ENCODE results near the gene PREX1.

PREX1 gene

DNA sequence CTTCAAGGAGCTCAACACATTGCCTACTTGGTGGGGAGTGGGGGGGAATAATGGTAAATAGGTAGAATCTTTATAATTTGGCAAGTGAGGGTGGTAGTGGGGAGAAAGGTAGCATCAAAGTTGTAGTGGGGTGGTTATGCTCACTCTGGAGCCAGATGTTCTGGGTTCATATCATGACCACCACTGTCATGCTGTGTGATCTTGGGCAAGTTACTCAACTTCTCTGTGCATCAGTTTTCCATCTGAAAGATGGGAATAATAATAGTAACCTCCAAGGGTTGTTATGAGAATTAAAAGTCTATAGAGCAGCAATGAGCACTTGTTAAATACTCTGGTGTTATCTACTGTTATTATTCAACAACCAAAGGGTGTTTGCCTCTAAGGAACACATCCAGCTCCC lies 22.0 kb upstream of the PREX1 start:
- TF ChIP-seq POLR2A (IDR thresholded peaks at IDR 0.05; ENCODE audit: extremely low read depth, insufficient read length): no peak
- TF ChIP-seq MYC (IDR thresholded peaks at IDR 0.05; ENCODE audit: low read depth, low read length): no peak
- TF ChIP-seq, protein P1, sequence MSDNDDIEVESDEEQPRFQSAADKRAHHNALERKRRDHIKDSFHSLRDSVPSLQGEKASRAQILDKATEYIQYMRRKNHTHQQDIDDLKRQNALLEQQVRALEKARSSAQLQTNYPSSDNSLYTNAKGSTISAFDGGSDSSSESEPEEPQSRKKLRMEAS (IDR thresholded peaks at IDR 0.05; ENCODE audit: low read depth, low read length): no peak
- TF ChIP-seq, protein P2, sequence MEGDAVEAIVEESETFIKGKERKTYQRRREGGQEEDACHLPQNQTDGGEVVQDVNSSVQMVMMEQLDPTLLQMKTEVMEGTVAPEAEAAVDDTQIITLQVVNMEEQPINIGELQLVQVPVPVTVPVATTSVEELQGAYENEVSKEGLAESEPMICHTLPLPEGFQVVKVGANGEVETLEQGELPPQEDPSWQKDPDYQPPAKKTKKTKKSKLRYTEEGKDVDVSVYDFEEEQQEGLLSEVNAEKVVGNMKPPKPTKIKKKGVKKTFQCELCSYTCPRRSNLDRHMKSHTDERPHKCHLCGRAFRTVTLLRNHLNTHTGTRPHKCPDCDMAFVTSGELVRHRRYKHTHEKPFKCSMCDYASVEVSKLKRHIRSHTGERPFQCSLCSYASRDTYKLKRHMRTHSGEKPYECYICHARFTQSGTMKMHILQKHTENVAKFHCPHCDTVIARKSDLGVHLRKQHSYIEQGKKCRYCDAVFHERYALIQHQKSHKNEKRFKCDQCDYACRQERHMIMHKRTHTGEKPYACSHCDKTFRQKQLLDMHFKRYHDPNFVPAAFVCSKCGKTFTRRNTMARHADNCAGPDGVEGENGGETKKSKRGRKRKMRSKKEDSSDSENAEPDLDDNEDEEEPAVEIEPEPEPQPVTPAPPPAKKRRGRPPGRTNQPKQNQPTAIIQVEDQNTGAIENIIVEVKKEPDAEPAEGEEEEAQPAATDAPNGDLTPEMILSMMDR (IDR thresholded peaks at IDR 0.05; ENCODE audit: low read depth, low read length): no peak
- no peak overlapping the region for H3K4me3 ChIP-seq (ENCODE audit: low read depth, low read length)
- no peak for DNase-seq (ENCODE audit: low read depth)

DNA sequence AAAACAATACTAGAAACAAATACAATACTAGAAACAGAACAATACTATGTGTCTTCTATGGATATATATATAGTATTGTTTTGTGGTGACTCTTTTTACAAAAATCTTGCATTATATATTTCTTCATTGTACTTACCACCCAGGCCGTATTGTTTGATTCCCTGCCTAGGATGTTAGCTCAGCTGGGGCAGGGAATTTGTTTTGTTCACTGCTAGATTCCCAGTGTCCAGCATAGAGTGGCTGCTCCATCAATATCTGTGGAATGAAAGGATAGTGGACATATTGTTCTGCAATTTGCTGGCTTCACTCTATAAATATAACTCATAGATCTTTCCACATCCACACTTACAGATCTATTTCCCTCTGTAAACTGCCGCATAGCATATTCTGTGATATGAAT lies 21.5 kb upstream of the PREX1 start:
- no peak for DNase-seq (ENCODE audit: low read depth)
- TF ChIP-seq MYC (IDR thresholded peaks at IDR 0.05; ENCODE audit: low read depth, low read length): no peak
- TF ChIP-seq, protein P1 (IDR thresholded peaks at IDR 0.05; ENCODE audit: low read depth, low read length): no peak
- TF ChIP-seq, protein P2 (IDR thresholded peaks at IDR 0.05; ENCODE audit: low read depth, low read length): no peak
- H3K4me3 ChIP-seq (ENCODE audit: low read depth, low read length): no peak overlapping the region

DNA sequence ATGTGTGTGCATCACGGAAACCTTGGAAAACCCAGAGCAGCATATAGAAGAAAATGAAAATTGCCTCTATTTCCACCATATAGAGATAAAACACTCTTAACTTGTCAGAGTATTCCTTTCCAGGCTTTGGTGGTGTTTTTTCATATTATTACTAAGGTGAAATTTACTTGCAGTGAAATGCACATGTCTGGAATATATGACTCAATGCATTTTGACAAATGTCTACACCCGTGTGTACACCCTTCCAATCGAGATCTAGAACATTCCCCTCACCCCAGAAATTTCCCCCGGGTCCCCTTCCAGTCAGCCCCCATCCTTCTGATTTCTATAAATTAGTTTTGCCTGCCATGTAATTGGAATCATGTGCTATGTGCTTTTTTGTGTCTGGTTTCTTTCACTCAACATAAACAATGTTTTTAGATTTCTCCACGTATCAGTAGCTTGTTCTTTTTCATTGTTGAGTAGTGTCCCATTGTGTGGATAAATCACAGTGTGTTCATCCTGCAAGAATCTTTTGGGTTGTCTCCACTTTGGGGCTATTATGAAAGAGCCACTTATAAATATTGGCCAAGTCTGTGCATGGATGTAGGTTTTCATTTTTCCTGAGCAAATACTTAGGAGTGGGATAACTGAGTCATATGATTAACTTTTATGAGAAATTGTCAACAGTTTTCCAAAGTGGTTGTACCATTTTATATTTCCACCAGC lies 19.9 kb upstream of the PREX1 start:
- no peak overlapping the region for H3K4me3 ChIP-seq (ENCODE audit: low read depth, low read length)
- DNase-seq (ENCODE audit: low read depth): no peak
- TF ChIP-seq POLR2A (IDR thresholded peaks at IDR 0.05; ENCODE audit: extremely low read depth, insufficient read length): no peak
- TF ChIP-seq, protein P1 (IDR thresholded peaks at IDR 0.05; ENCODE audit: low read depth, low read length): no peak
- no peak for TF ChIP-seq MYC (IDR thresholded peaks at IDR 0.05; ENCODE audit: low read depth, low read length)
- TF ChIP-seq, protein P2 (IDR thresholded peaks at IDR 0.05; ENCODE audit: low read depth, low read length): no peak

DNA sequence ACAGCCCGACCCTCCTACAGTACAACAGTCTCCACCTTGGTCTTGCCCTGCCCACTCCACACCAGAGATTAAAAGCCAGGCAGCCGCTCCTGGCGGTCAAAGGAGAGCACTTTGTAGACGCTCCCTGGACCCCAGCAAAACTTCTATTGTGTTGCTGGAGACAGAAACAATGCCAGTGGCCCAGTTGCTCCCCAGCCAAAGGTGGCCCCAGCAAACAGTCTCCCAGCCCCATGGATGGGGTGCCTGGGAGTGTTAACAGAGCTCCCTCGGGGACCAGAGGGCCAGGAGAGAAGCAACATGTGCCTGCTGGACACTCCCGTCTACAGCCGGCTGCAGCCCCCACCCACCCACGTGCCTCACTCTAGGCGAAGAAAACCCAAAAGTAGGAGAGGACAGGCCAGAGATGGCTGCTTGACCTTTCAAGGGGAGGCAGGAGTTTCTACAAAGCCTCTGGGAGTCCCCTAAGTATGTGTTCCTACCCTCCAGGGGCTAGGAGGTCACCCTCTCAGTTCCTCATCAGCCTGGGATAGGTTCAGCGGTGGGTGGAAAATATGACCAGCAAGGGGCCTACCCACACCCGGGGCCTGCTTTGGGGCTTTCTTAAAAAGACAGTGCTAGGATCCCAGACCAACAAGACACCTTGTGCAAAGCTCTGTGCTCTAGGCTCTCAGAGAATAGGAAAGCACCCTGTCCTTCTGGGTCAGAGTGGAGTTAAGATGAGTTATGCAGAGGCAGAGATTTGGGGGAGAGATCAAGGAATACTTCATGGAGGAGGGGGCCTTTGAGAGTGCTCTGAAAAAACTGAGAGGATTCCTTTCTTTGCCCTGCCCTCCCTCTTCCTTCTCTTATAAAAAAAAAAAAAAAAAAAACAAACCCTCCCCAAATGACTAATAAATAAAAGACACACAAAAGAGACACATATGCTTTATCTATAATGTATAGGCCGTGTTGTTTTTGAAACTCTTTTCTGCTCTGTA lies 19.0 kb upstream of the PREX1 start:
- no peak overlapping the region for H3K4me3 ChIP-seq (ENCODE audit: low read depth, low read length)
- TF ChIP-seq MYC (IDR thresholded peaks at IDR 0.05; ENCODE audit: low read depth, low read length): 0 out of 2 replicates have a peak, but pooled peaks have one; percentile 15
- TF ChIP-seq, protein P1 (IDR thresholded peaks at IDR 0.05; ENCODE audit: low read depth, low read length): no peak
- TF ChIP-seq POLR2A (IDR thresholded peaks at IDR 0.05; ENCODE audit: extremely low read depth, insufficient read length): no peak
- peak; percentile 84 for DNase-seq (ENCODE audit: low read depth)

DNA sequence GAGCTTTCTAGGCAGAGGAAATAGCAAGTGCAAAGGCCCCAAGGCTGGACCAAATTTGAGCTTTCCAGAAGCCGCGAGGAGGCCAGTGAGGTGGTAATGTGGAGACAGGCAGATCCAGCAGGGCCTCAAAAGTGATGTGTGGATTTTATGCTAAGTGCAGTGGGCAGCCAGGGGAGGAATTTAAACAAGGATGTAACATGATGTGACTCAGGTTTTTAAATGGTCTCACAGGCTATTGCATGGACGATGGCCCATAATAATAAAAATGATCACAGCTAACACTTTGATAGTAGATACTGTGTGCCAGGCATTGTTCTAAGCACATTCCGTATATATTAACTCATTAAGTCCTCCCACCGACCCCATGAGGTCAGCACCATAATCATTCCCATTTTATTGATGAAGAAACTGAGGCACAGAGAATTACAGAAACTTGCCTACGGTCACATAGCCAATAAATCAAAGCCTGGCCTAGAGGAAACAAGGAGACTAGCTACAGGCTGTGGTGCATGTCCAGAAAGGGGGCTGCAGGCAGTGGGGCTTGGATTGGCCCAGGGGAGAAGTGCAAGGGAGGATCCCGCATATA lies 18.0 kb upstream of the PREX1 start:
- TF ChIP-seq POLR2A (IDR thresholded peaks at IDR 0.05; ENCODE audit: extremely low read depth, insufficient read length): no peak
- TF ChIP-seq MYC (IDR thresholded peaks at IDR 0.05; ENCODE audit: low read depth, low read length): no peak
- TF ChIP-seq, protein P1 (IDR thresholded peaks at IDR 0.05; ENCODE audit: low read depth, low read length): no peak
- TF ChIP-seq, protein P2 (IDR thresholded peaks at IDR 0.05; ENCODE audit: low read depth, low read length): no peak
- no peak overlapping the region for H3K4me3 ChIP-seq (ENCODE audit: low read depth, low read length)
- no peak for DNase-seq (ENCODE audit: low read depth)
